Smooth muscle cell (in vitro differentiated cells): Measurements from ENCODE around the gene NDUFA5. TPM values are rescaled to one million over a fixed set of nuclear protein-coding genes. Genes with fewer than 3 reads are reported as not detected.

Experiments
- DNase-seq: peaks from one replicate; lab custom pipeline; 2025; ENCODE audit not compliant: unreplicated experiment; lab: John Stamatoyannopoulos, UW
- H2AFZ ChIP-seq: fragments of 200-600 bp; sonication (generic); 2 replicates; pipeline ENCODE4 v1.6.0; 2016; ENCODE audit warnings: antibody characterized with exemption, low read depth, mild to moderate bottlenecking
- H3F3A ChIP-seq: fragments of 200-600 bp; sonication (generic); 2 replicates; pipeline ENCODE4 v1.6.0; 2017; ENCODE audit warnings: antibody characterized with exemption, low read depth
- H3K27ac ChIP-seq: fragments of 200-600 bp; sonication (generic); 2 replicates; pipeline ENCODE4 v1.5.1; 2016; ENCODE audit warnings: low read depth, mild to moderate bottlenecking
- H3K27me3 ChIP-seq: fragments of 200-600 bp; sonication (generic); 2 replicates; pipeline ENCODE4 v1.6.1; 2016; ENCODE audit warnings: low read depth, mild to moderate bottlenecking
- H3K36me3 ChIP-seq: fragments of 200-600 bp; sonication (generic); 2 replicates; pipeline ENCODE4 v1.5.1; 2016; ENCODE audit warnings: low read depth
- H3K4me1 ChIP-seq: fragments of 200-600 bp; sonication (generic); 2 replicates; pipeline ENCODE4 v1.5.1; 2016; ENCODE audit warnings: low read depth
- H3K4me2 ChIP-seq: fragments of 200-600 bp; sonication (generic); 2 replicates; pipeline ENCODE4 v1.6.0; 2016; ENCODE audit warnings: mild to moderate bottlenecking
- H3K4me3 ChIP-seq: fragments of 200-600 bp; sonication (generic); 2 replicates; pipeline ENCODE4 v1.5.1; 2016; ENCODE audit warnings: mild to moderate bottlenecking
- H3K79me2 ChIP-seq: fragments of 200-600 bp; sonication (generic); 2 replicates; pipeline ENCODE4 v1.6.0; 2016; ENCODE audit warnings: low read depth, mild to moderate bottlenecking
- H3K9ac ChIP-seq: fragments of 200-600 bp; sonication (generic); 2 replicates; pipeline ENCODE4 v1.6.0; 2016; ENCODE audit warnings: low read depth
- H3K9me3 ChIP-seq: fragments of 200-600 bp; sonication (generic); replicated peaks from 2 replicates; pipeline ENCODE4 v1.5.1; 2016; ENCODE audit warnings: low read depth
- H4K20me1 ChIP-seq: fragments of 200-600 bp; sonication (generic); 2 replicates; pipeline ENCODE4 v1.6.0; 2016; ENCODE audit warnings: low read depth
- WGBS: methylation state at CpG from one replicate; pipeline ENCODE4 v1.1.7; 2016; ENCODE audit warnings: low lambda C conversion rate; 5-methylcytosine and 5-hydroxymethylcytosine counted together
- polyA plus RNA-seq: library from polyadenylated mRNA; unstranded; fragments of >200 nt; fragmentation: Nextera tagmentation; extraction: Ambion mirVana; gene quantifications from 2 replicates; pipeline ENCODE4 v1.2.1, GENCODE V29; 2016
- total RNA-seq: library from RNA; depleted of rRNA; stranded (reverse); fragments of >200 nt; gene quantifications from 2 replicates; pipeline ENCODE4 v1.2.3, GENCODE V29; 2014
- TF ChIP-seq, protein P1 (sequence below): fragments of 200-600 bp; sonication (generic); IDR thresholded peaks from 2 replicates; pipeline ENCODE4 v1.5.1; 2017; ENCODE audit warnings: borderline replicate concordance, mild to moderate bottlenecking, antibody characterized with exemption; ENCODE audit not compliant: insufficient read depth, poor library complexity, severe bottlenecking

NDUFA5 gene
- total and polyA plus RNA-seq, 2 experiments from 2014 or later = 94.9 to 108 TPM

DNA sequence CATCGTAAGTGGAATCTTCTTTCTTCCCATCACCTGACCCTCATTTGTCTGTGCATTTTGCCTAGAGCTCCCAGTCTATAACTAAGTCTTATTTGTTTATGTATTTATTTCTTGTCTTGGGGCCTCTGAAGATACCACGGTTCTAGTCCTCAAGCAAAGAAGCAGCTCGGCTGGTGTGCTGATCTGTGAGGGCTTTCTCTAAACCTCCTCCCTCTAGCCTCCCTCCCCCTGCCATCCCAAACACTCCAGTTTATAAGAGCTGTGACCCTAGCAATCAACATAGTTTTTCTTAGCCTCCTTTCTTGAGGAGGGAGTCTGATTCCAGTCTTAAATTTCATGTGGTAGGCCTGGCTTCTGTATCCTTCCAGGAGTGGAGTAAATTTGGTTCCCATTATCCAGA, 15.7 kb upstream of the NDUFA5 start:
- no peaks in the 10 kb centered on the region for H3F3A ChIP-seq
- no peak overlapping the region for H2AFZ ChIP-seq
- TF ChIP-seq, protein P1, sequence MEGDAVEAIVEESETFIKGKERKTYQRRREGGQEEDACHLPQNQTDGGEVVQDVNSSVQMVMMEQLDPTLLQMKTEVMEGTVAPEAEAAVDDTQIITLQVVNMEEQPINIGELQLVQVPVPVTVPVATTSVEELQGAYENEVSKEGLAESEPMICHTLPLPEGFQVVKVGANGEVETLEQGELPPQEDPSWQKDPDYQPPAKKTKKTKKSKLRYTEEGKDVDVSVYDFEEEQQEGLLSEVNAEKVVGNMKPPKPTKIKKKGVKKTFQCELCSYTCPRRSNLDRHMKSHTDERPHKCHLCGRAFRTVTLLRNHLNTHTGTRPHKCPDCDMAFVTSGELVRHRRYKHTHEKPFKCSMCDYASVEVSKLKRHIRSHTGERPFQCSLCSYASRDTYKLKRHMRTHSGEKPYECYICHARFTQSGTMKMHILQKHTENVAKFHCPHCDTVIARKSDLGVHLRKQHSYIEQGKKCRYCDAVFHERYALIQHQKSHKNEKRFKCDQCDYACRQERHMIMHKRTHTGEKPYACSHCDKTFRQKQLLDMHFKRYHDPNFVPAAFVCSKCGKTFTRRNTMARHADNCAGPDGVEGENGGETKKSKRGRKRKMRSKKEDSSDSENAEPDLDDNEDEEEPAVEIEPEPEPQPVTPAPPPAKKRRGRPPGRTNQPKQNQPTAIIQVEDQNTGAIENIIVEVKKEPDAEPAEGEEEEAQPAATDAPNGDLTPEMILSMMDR = no peak

DNA sequence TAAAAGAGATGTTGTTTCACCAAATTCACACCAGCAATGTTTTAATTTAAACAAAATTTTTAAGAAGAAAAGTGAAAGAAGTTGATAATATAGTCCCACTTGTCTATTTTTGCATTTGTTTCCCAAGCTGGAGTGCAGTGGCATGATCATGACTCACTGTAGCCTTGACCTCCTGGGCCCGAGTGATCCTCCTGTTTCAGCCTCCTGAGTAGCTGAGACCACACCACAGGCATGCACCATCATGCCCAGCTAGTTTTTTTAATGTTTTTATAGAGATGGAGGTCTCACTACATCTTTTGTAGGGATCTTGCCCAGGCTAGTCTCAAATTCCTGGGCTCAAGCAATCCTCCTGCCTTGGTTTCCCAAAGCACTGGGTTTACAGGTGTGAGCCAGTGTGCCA, 14.1 kb upstream of the NDUFA5 start:
- Histone ChIP-seq H4K20me1 (no peaks in the 10 kb centered on the region), H3K4me1 (no peaks in the 10 kb centered on the region), H2AFZ (no peak overlapping the region), H3K79me2 (no peaks in the 10 kb centered on the region), H3K4me2 (no peak overlapping the region), H3K9me3 (no peaks in the 10 kb centered on the region), H3K36me3 (no peaks in the 10 kb centered on the region), H3K4me3 (no peak overlapping the region), H3K27ac (no peak overlapping the region), H3K9ac (no peak overlapping the region), H3F3A (no peaks in the 10 kb centered on the region), H3K27me3 (no peaks in the 10 kb centered on the region)
- DNase-seq = no peak
- TF ChIP-seq, protein P1 = no peak
- 63% methylated on average over 1 of the region's 1 CpG for WGBS

More for the DNA sequence above, 15.7 kb upstream of the NDUFA5 start:
- Histone ChIP-seq H3K4me2 (no peak overlapping the region), H3K79me2 (no peaks in the 10 kb centered on the region), H3K27me3 (no peaks in the 10 kb centered on the region), H3K4me1 (no peaks in the 10 kb centered on the region), H3K4me3 (no peak overlapping the region), H3K36me3 (no peaks in the 10 kb centered on the region), H3K27ac (no peak overlapping the region), H4K20me1 (no peaks in the 10 kb centered on the region), H3K9ac (no peak overlapping the region), H3K9me3 (no peaks in the 10 kb centered on the region)
- no peak for DNase-seq
- WGBS = 55% methylated on average over 3 of the region's 3 CpGs

DNA sequence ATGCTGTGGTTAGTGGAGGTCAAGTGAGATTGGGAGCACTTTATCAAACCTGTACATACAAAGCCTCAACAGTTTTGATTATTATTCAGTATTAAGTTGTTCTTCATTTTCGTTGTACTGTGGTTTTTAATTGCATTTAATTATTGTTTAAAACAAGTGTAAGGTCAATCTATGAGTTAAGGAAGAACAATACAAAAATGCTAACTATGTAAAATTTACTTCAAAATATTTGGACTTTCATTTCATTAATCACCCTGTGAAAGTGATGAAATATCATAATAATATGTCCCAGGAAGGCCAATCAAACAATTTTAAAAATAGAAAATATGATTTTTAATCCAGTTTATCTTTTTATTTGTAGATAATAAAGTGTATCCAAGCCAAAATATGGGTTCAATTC, 13.6 kb upstream of the NDUFA5 start:
- no peaks in the 10 kb centered on the region for H3K27me3 ChIP-seq
- no peak overlapping the region for H3K9ac ChIP-seq
- DNase-seq = no peak
- TF ChIP-seq, protein P1 = no peak
- no peak overlapping the region for H3K4me2 ChIP-seq
- WGBS = 81% methylated on average over 1 of the region's 1 CpG
- H3K27ac ChIP-seq = peak overlapping the region; percentile 36
- no peak overlapping the region for H2AFZ ChIP-seq
- no peaks in the 10 kb centered on the region for H3K36me3 ChIP-seq
- H4K20me1 ChIP-seq = no peaks in the 10 kb centered on the region
- no peaks in the 10 kb centered on the region for H3F3A ChIP-seq
- no peaks in the 10 kb centered on the region for H3K79me2 ChIP-seq
- no peak overlapping the region for H3K4me3 ChIP-seq
- no peaks in the 10 kb centered on the region for H3K9me3 ChIP-seq
- no peaks in the 10 kb centered on the region for H3K4me1 ChIP-seq

DNA sequence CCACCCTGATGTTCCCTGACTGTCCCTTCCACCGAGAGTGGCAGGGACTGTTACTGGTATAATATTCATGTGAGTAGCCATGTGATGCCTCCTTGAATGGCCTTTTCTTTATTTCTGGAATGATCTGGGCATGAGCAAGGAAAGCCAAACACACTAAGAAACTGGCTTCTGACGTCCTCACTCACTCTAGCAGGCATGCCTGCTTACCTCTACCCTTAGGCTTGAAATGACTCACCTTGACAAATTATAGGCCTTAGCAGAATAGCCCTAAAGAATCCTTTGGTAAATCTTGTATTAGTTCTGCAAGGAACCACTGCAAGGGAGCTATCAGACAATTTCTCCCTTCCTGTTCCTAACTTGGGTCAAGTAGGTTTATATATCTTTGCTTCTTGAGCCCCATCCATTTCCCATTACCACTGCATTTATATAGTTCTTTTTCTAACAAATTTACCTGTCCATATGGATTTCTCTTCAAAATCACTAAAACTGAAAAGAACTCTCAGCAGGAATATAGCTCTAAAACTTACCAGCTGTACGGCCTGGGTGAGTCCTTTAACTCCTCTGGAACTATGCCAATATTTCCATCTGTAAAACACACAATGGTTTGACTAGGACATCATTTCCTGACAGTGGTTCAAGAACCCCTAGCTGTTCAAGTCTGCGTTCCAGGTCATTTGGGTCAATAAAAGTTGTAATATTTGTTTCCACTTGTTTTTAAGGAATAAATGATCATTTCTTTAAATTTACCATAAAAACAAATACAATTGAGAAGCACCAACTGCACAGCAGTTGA, 13.0 kb upstream of the NDUFA5 start:
- no peak overlapping the region for H3K4me3 ChIP-seq
- no peak overlapping the region for H3K4me2 ChIP-seq
- no peaks in the 10 kb centered on the region for H3K4me1 ChIP-seq
- no peaks in the 10 kb centered on the region for H3K27me3 ChIP-seq
- H4K20me1 ChIP-seq = no peaks in the 10 kb centered on the region
- TF ChIP-seq, protein P1 = no peak
- H3K27ac ChIP-seq = peak overlapping the region; percentile 36
- no peaks in the 10 kb centered on the region for H3K79me2 ChIP-seq
- H3F3A ChIP-seq = no peaks in the 10 kb centered on the region
- DNase-seq = no peak
- H3K9me3 ChIP-seq = no peaks in the 10 kb centered on the region
- H3K9ac ChIP-seq = no peak overlapping the region
- H2AFZ ChIP-seq = no peak overlapping the region
- no peaks in the 10 kb centered on the region for H3K36me3 ChIP-seq
- WGBS = 64% methylated on average over 4 of the region's 4 CpGs
